Lung (tissue), 12 donors: Measurements from ENCODE around the gene RASGRP3. TPM values are rescaled to one million over a fixed set of nuclear protein-coding genes. Genes with fewer than 3 reads are reported as not detected.

Experiments used
- ATAC-seq: fragments of 200-7000 bp; cut with Tn5 transposase; one replicate; pipeline ENCODE4 v1.9.1; 2020; ENCODE audit warnings: moderate number of reproducible peaks; ENCODE audit not compliant: insufficient read depth, low FRiP score
- DNase-seq, 3 donors: peaks; one replicate each; pipeline ENCODE4 v3.0.0-alpha.2; 2013 to 2017
- H3K27ac ChIP-seq, 2 donors: one replicate each; pipeline ENCODE4 v1.5.1; 2013; ENCODE audit warnings: mild to moderate bottlenecking in 2 of 2, moderate library complexity in 2 of 2, control low read depth in 1 of 2, inconsistent platforms in 1 of 2, low read depth in 1 of 2, low read length in 1 of 2
- H3K27me3 ChIP-seq, 3 donors: one replicate each; pipeline ENCODE4 v1.5.1; 2013; ENCODE audit warnings: low read length in 2 of 3; ENCODE audit not compliant: control insufficient read depth in 3 of 3, insufficient read depth in 3 of 3
- H3K36me3 ChIP-seq, 4 donors: one replicate each; pipeline ENCODE4 v1.5.1; 2013; ENCODE audit warnings: low read length in 4 of 4, mild to moderate bottlenecking in 1 of 4, moderate library complexity in 1 of 4; ENCODE audit not compliant: control insufficient read depth in 4 of 4, insufficient read depth in 4 of 4
- H3K4me1 ChIP-seq, 5 donors: one replicate each; pipeline ENCODE4 v1.5.1; 2013; ENCODE audit warnings: low read length in 5 of 5, mild to moderate bottlenecking in 2 of 5, moderate library complexity in 1 of 5; ENCODE audit not compliant: control insufficient read depth in 5 of 5, insufficient read depth in 5 of 5
- H3K4me3 ChIP-seq: one replicate; pipeline ENCODE4 v1.5.1; 2013; ENCODE audit warnings: mild to moderate bottlenecking, control low read depth, moderate library complexity
- H3K9ac ChIP-seq, 2 donors: one replicate each; pipeline ENCODE4 v1.5.1; 2013; ENCODE audit warnings: low read length in 2 of 2, control low read depth in 1 of 2; ENCODE audit not compliant: insufficient read depth in 1 of 2
- H3K9me3 ChIP-seq, 4 donors: one replicate each; pipeline ENCODE4 v1.5.1; 2013; ENCODE audit warnings: low read length in 3 of 4, mild to moderate bottlenecking in 1 of 4, moderate library complexity in 1 of 4; ENCODE audit not compliant: control insufficient read depth in 4 of 4, insufficient read depth in 3 of 4
- CTCF ChIP-seq: IDR thresholded peaks from 2 replicates; pipeline ENCODE4 v1.5.1; 2012; ENCODE audit warnings: mild to moderate bottlenecking; ENCODE audit errors: control extremely low read depth, extremely low read depth
- WGBS, 2 donors: extraction: QIAGEN DNeasy Blood & Tissue Kit; methylation state at CpG; one replicate each; pipeline ENCODE4 v1.1.7; 2013; 5-methylcytosine and 5-hydroxymethylcytosine counted together
- polyA plus RNA-seq, 2 donors: library from polyadenylated mRNA; stranded (reverse); fragments of 200-250 nt; gene quantifications; one replicate each; pipeline ENCODE4 v1.2.1, GENCODE V29; 2013
- total RNA-seq, 2 donors: library from RNA; depleted of rRNA in 1 of 2; stranded (reverse); fragments of >200 nt in 1 of 2; gene quantifications; one replicate each; pipeline ENCODE4 v1.2.1, GENCODE V29; 2014 to 2021
- donor health status: control.
- donor health status: control.
- donor health status: Bipolar disorder and iron deficiency.
- donor health status: healthy.
- donor health status: DM: yes; HTN: yes; CAD: no.

RASGRP3 gene
- total and polyA plus RNA-seq, 4 donors, result 3.6 to 36.6 (median 10.5) TPM

- no peaks in the 10 kb centered on the region for H3K9me3 ChIP-seq
- no peak for DNase-seq
- ATAC-seq, result no peak
- no peak overlapping the region for H3K27ac ChIP-seq
- no peak overlapping the region for H3K9ac ChIP-seq
- WGBS, 2 donors, result 7 to 20% methylated on average over 2 of the region's 2 CpGs
- H3K4me1 ChIP-seq, result peaks cover 0 to 14% (median 0%) of the 10 kb centered on the region in 5 donors
- no peak for TF ChIP-seq CTCF
- peaks cover 0 to 24% (median 1%) of the 10 kb centered on the region in 4 donors for H3K36me3 ChIP-seq
- H3K4me3 ChIP-seq, result no peak overlapping the region
- H3K27me3 ChIP-seq, result no peaks in the 10 kb centered on the region
These were observed 49.7 kb downstream of the RASGRP3 start for GRCh38 chr2:33526132-33526531.

- Histone ChIP-seq H3K27me3 (no peaks in the 10 kb centered on the region), H3K4me1 (peaks cover 0 to 12% (median 0%) of the 10 kb centered on the region in 5 donors), H3K36me3 (peaks cover 0 to 24% (median 1%) of the 10 kb centered on the region in 4 donors), H3K4me3 (no peak overlapping the region), H3K9me3 (no peaks in the 10 kb centered on the region), H3K9ac (no peak overlapping the region), H3K27ac (no peak overlapping the region)
- TF ChIP-seq CTCF, result no peak
- no peak for DNase-seq
- ATAC-seq, result no peak
- WGBS, 2 donors, result 95 to 97% methylated on average over 5 of the region's 5 CpGs
These were observed 50.5 kb downstream of the RASGRP3 start for GRCh38 chr2:33526921-33527320.

- no peak overlapping the region for H3K9ac ChIP-seq
- no peak for TF ChIP-seq CTCF
- no peaks in the 10 kb centered on the region for H3K27me3 ChIP-seq
- ATAC-seq (no peak), DNase-seq (no peak)
- H3K9me3 ChIP-seq, result no peaks in the 10 kb centered on the region
- WGBS, 2 donors, result 83 to 95% methylated on average over 2 of the region's 2 CpGs
- H3K4me3 ChIP-seq, result no peak overlapping the region
- H3K27ac ChIP-seq, result no peak overlapping the region
- H3K36me3 ChIP-seq, result peaks cover 0 to 23% (median 1%) of the 10 kb centered on the region in 4 donors
- H3K4me1 ChIP-seq, result peaks cover 0 to 18% (median 0%) of the 10 kb centered on the region in 5 donors
These were observed 52.0 kb downstream of the RASGRP3 start for GRCh38 chr2:33528441-33528950.
